ENCODE measurements around the gene CD8A.

CD8A gene

DNA sequence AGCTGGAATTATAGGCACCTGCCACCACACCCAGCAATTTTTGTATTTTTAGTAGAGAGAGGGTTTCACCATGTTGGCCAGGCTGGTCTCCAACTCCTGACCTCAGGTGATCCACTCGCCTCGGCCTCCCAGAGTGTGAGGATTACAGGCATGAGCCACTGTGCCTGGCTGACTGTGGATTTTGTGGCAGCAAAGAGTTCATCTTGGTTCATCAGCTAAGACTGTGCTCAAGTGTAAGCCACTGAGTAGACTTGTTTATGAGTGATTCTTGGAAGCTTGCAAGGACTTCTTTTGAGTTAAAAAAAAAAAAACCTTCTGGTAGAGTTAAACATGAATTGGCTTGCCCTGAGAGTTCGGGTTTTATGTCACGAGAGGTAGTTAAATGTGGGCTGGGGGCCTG, 36.2 kb upstream of the CD8A start:
- DNase-seq (ENCODE audit: extremely low read depth, low read depth) = no peak
- TF ChIP-seq, protein P1, sequence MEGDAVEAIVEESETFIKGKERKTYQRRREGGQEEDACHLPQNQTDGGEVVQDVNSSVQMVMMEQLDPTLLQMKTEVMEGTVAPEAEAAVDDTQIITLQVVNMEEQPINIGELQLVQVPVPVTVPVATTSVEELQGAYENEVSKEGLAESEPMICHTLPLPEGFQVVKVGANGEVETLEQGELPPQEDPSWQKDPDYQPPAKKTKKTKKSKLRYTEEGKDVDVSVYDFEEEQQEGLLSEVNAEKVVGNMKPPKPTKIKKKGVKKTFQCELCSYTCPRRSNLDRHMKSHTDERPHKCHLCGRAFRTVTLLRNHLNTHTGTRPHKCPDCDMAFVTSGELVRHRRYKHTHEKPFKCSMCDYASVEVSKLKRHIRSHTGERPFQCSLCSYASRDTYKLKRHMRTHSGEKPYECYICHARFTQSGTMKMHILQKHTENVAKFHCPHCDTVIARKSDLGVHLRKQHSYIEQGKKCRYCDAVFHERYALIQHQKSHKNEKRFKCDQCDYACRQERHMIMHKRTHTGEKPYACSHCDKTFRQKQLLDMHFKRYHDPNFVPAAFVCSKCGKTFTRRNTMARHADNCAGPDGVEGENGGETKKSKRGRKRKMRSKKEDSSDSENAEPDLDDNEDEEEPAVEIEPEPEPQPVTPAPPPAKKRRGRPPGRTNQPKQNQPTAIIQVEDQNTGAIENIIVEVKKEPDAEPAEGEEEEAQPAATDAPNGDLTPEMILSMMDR (IDR thresholded peaks at IDR 0.05; ENCODE audit: low read depth, low read length) = no peak

DNA sequence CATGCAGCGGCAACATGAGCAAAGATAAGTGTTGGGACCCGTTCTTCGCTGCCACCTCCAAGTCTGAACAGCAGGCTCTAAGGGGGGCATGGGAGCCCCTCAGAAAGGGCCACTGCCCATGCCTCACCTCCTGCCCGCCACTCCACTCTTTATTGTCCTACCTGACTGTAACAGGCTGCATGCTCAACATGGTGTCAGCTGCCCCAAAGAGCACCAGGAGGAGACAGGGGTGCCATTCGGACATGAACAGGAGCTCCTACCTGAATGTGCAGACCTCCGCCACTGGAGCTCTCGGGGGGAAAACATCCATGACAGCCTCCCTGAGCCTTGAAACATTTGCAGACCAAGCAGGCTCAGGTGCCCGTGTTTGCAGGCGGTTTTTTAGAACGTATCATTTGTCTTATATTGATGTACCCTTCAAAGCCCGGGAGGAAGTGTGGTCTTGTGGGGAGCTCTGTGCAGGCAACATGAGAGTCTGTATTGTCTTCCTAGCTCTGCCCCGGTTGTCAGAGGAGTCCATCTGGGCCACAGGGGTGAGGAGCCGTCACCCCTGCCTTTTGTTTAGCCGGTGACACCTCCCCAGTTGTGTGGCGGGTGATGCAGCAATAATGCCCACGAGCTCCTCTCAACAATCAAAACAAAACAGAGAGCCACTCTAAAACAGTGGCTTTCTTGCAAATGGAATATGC, 35.1 kb upstream of the CD8A start:
- TF ChIP-seq, protein P1 (IDR thresholded peaks at IDR 0.05; ENCODE audit: low read depth, low read length) = no peak
- DNase-seq (ENCODE audit: extremely low read depth, low read depth) = no peak

DNA sequence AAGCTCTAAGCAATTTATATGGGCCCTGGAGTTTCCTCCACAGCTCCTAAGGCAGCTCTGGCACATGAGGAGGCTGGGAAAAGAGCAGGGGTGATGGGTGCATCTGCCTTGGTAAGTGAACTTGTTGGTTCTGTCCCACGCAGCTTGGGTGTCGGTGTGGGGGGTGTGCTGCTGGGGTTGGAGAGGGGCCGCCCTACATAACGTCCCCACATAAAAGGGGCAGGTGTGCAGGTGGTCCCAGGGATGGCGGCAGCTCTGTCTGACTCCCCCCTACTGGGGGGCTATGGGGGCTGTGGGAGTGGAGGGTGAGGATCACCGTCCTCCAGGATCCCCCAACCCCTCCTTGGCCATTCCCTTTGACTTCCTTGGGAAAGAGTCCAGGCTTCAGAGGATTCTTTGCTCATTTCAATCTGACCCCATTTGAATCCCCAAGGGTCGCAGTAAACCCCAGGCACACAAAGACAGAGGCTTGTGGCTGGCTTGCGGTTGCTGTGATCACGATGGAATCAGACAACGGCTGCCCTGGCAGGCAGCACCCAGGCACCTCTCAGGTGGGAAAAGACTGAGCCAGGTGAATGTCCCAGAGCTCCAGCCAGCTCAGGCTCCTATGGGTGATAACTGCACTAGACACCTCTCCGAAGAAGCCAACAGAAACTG, 34.5 kb upstream of the CD8A start:
- DNase-seq (ENCODE audit: extremely low read depth, low read depth) = no peak

DNA sequence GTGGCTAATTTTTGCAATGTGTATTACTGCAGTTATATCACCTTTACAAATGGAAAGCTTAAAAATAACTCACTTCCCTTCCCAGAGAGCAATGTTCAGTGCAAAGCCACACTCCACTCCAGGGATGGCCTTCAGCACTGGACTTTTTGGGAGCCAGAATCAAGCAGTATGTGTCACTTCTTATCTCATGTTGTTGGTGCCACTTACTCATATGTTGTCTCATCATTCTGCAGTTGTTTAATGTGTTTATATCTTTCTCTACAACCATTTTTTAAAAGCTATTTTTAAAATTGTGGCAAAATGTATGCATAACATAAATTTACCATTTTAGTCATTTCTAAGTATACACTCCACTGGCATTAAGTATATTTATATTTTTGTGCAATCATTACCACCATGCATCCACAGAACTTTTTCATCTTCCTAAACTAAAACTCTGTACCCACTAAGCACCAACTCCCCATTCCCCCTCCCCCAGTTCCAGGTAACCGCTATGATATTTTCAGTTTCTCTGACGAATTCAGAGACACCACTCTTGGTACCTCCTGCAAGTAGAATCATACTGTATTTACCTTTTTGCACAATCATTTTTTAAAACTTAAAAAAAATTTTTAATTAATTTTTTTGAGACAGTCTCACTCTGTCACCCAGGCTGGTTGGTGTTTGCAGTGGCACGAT, 32.1 kb upstream of the CD8A start:
- DNase-seq (ENCODE audit: extremely low read depth, low read depth) = no peak
- TF ChIP-seq, protein P1 (IDR thresholded peaks at IDR 0.05; ENCODE audit: low read depth, low read length) = no peak

More for the DNA sequence above, 34.5 kb upstream of the CD8A start:
- TF ChIP-seq, protein P1 (IDR thresholded peaks at IDR 0.05; ENCODE audit: low read depth, low read length) = no peak

DNA sequence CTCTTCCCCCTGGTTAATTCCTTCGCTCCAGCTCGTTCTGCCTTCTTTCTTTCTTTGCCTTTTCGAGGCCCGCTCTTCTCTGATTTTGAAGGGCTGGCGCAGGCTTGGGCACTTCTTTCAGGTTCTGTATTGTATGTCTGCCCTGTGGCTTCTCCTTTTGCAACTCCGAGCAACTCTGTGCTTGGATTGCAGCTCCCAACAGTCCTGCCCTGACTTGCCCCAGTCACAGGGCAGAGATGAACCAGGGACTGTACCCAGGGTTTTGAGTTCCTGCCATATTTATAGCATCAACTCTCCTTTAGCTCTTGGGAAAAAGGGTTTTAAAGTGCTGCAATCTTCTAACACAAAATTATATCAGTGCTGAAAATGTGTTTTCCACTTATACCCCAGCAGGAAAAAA, 31.1 kb upstream of the CD8A start:
- no peak for DNase-seq (ENCODE audit: extremely low read depth, low read depth)
- TF ChIP-seq, protein P1 (IDR thresholded peaks at IDR 0.05; ENCODE audit: low read depth, low read length) = no peak

DNA sequence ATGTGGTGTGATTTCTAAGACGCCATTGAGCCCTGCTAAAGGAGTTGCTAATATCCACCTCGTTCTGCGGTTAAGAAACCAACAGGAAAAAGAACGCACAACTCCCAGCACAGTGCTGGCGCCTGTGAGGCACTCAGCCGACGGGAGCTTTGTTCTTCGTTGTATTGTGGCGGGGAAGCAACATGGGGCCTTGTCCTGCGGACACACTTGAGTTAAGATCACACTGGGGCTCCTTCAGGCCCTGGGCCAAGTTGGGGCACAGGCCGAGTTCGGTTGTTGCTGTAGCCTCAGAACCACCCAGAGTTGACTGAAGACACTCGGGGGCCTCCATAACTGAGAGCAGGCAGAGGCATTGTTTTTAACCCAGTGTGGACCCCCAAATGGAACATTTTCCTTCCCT, 30.6 kb upstream of the CD8A start:
- no peak for DNase-seq (ENCODE audit: extremely low read depth, low read depth)
- TF ChIP-seq, protein P1 (IDR thresholded peaks at IDR 0.05; ENCODE audit: low read depth, low read length) = no peak

DNA sequence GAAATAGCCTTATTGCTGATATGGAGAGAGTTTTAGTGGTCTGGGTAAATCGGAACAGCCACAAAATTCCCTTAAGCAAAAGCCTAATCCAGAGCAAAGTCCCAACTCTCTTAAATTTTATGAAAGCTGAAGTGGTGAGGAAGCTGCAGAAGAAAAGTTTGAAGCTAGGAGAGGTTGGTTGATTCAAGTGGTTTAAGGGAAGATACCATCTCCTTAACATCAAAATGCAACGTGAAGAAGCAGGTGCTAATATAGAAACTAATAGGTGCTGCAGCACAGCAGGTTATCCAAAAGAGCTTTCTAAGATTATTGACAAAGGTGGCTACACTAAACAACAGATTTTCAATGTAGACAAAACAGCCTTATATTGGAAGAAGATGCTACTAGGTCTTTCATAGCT, 28.2 kb upstream of the CD8A start:
- TF ChIP-seq, protein P1 (IDR thresholded peaks at IDR 0.05; ENCODE audit: low read depth, low read length) = no peak
- DNase-seq (ENCODE audit: extremely low read depth, low read depth) = no peak

Data from AG09319 (cell line).